GM04503 (cell line): ENCODE results near the gene CLN5.
"Not testable (repeated sequence)": the region's sequence is repeated elsewhere in the genome, so short reads cannot be mapped to it uniquely, and the experiment has no call there.

Experiments
- DNase-seq: peaks from one replicate; pipeline ENCODE4 v3.0.0-alpha.2; 2012; ENCODE audit warnings: low read depth

CLN5 gene

DNA sequence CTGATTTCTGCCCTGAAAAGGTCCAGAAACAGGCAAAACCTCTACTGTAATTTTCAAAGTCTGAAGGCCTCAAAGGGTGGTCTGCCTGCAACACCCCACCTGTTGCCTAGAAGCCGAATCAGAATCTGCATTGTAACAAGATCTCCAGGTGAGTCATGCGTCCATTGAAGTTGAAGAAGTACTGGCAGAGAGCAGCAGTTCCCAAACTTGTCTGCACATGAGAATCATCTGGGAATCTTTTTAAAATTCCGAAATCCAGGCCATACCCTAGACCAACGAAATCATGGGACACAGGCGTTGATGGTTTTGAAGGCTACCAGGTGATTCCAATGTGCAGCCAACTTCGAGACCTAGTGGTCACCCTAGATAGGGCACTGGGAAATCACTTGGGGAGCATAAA is 16.0 kb upstream of the CLN5 start:
- DNase-seq, result no peak

DNA sequence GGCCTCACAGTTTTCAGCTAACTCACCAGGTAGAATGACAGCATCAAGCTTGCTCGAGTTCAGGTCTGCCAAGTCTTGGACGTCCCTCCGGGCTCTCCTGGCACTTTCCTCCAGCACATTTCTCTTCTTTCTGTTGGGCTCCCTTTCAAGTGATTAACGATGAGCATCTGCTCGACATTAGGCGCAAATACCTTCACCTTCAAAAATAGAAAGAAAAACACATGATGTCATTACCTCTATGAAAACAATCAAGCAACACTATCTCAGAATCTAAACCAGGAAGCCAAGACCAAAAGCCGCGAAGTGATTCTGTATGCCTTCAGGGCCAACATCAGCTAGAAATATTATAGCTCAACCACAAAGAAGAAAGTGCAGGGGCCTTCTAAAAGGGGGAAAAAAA is 15.4 kb upstream of the CLN5 start:
- no peak for DNase-seq

- DNase-seq, result no peak
Observed at GRCh38 chr13:76976929-76977328, 15.0 kb upstream of the CLN5 start.

DNA sequence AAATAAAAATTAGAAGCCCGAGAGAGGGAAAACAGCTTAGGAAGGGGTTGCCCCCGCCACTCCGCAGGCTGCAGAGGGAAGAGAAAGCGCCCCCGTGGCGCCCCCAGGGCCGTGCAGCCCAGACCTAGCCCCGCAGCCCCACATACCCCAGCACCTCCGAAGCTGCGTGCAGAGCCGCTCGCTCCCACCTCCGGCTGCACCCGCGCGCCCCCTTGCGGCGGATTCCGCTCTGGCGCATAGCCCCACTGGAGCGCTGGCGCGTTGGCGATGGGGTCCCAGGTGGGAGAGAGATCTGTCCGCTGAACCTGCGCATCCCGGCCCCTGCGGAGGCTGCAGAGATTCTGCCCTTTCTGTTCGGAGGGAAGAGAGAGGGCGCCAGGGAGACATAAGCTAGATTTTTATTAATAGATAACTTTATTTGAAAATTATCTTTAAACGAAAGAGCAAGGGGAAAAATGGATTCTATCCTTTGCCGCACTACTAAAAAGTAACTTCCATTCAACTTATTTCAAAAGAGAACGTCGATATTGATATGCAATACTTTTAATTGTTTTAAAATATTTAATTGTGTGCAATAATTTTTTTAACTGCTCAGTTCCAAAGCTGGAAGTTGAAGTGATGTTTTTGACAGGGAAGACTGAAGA is 11.7 kb upstream of the CLN5 start:
- no peak for DNase-seq

- DNase-seq, result no peak
Observed at GRCh38 chr13:76982061-76982460, 9.8 kb upstream of the CLN5 start.

- DNase-seq, result no peak
Observed at GRCh38 chr13:76983676-76984075, 8.2 kb upstream of the CLN5 start.

- DNase-seq, result no peak
Observed at GRCh38 chr13:76991432-76991795, 467 bp upstream of the CLN5 start.

- DNase-seq, result no peak
Observed at GRCh38 chr13:76992548-76993001, 694 bp downstream of the CLN5 start.

GRCh38 chr13:76993021-76993420 is 1.1 kb downstream of the CLN5 start:
- DNase-seq, result no peak

DNA sequence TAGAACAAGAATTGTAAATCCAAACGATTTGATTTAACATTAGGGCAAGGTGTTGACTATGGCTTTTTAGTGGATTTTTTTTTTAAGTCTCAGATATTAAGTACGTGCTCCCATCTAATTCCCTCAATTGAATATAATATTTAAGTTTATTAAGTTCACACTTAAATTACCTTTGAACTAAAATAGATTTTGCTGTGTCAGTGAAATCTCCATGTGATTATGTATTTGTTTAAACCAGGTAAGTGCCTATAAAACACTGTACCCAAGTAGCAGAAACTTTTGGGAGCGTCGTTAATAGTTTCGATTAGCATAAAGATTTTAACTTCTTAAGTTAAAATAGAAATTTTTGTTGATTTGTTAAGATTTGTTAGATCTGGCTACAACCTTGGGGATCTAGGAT is 1.6 kb downstream of the CLN5 start:
- no peak for DNase-seq

GRCh38 chr13:76994281-76994680 is 2.4 kb downstream of the CLN5 start:
- no peak for DNase-seq

- no peak for DNase-seq
Observed at GRCh38 chr13:77000475-77000874, 8.6 kb downstream of the CLN5 start.

DNA sequence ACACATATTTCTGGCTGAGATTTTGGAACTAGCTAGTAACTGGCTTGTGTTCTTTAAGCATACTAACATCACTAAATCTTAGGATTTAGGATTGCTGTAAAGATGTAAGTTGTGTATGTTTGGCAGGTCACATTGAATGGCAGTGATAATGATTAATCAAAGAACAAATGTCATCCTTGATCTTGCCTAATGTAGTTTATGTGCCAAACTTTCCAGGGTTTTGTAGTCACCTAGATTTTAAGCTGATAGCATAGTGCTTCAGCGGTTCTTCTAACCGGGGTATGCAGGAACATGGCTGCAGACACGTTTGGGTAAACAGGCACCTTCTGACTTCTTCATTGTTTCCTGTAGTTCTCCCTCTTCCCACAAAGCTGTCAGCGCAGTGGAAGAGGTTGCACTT is 9.7 kb downstream of the CLN5 start:
- DNase-seq, result no peak

DNA sequence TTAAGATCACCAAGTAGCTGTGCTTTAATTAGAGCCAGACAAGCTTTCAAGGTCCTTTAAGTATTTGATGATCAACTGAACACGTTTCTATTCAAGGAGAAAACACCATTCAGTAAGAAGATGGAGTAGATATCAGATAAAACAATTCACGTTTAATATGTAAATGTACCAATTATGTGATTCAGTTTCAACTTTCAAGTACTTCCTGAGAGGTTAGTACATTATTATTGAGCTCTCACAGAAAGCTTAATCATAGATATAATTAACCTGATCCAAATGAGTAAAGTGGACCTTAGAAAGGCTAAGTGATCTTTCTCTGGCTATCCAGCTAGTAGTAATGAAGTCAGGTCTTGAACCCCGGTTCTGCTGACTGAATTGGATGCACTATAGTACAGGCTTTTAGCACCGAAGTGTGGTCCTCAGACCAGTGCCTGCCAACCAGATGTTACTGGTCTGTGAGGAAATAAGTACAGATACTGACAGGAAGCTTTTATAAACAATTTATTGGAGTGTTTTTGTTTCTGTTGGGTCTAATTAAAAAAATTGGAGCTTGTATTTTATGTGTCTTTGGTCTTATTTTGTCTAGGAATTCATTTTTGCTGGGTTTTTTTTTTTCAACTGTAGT is 10.2 kb downstream of the CLN5 start:
- DNase-seq, result no peak

- DNase-seq, result no peak
Observed at GRCh38 chr13:77002590-77003190, 10.8 kb downstream of the CLN5 start.

DNA sequence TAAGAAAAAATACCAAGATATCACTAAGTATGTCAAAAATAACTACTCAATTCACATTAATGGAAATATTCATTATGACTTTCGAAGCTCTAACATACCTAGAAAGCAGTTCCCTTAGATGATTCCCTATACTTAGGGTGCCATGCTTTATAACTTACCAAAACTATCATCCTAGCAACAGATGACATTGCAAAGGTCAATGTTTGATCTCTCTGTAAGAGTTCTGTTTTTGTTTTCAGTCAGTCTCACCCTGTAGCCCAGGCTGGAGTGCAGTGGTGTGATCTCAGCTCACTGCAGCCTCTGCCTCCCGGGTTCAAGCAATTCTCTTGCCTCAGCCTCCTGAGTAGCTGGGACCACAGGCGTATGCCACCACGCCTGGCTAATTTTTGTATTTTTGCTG is 16.5 kb downstream of the CLN5 start:
- not testable (repeated sequence) for DNase-seq

DNA sequence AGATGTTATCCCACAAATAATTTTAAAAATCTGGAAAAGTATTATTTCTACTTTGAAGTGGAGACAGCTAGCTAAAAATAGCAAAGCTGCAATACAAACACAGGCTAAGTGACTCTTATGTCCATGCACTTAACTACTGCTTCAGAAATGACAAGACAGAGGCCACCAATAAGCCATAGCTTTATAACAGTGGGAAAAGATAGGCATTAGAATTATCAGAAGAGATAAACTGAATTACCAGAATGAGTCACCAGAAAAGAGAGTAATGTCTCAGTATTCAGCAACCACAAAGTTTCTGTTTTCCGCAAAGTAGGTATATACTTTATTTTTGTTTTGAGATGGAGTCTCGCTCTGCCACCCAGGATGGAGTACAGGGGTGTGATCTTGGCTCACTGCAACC is 17.1 kb downstream of the CLN5 start:
- no peak for DNase-seq

DNA sequence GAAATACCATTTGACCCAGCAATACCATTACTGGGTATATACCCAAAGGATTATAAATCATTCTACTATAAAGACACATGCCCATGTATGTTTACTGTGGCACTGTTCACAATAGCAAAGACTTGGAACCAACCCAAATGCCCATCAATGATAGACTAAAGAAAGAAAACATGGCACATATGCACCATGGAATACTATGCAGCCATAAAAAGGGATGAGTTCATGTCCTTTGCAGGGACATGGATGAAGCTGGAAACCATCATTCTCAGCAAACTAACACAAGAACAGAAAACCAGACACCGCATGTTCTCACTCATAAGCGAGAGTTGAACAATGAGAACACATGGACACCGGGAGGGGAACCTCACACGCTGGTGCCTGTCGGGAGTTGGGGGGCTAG is 17.8 kb downstream of the CLN5 start:
- not testable (repeated sequence) for DNase-seq

DNA sequence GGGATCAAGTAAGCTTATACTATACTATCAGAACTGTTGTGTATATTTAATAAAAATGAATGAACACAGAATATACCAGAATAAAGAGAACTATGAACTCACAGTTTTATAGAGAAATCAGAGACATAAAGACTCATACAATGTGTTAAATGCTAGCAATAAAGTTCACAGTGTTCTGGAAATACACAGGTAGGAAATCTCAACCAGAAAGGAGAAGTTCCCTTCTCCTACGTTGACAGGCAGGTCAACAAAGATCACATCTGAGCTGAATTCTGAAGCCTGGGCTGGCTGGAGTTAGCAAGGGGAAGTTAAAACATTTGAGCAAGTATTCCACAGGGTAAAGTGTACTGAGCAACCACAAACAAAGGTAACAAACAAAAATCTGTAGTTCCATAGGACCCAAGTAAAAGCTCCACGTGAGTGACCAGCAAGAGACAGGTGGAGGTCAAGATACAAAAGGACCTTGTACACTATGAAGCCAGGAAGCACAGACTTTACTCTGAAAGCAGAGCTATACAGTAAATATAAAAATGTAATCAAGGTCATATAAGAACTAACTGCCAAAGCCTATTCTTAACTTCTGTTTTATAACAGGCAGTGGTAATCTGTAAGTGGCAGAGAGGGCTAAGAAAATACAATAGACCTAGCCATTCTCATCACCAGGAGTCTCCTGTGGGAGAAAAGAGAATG is 22.1 kb downstream of the CLN5 start:
- DNase-seq, result no peak

DNA sequence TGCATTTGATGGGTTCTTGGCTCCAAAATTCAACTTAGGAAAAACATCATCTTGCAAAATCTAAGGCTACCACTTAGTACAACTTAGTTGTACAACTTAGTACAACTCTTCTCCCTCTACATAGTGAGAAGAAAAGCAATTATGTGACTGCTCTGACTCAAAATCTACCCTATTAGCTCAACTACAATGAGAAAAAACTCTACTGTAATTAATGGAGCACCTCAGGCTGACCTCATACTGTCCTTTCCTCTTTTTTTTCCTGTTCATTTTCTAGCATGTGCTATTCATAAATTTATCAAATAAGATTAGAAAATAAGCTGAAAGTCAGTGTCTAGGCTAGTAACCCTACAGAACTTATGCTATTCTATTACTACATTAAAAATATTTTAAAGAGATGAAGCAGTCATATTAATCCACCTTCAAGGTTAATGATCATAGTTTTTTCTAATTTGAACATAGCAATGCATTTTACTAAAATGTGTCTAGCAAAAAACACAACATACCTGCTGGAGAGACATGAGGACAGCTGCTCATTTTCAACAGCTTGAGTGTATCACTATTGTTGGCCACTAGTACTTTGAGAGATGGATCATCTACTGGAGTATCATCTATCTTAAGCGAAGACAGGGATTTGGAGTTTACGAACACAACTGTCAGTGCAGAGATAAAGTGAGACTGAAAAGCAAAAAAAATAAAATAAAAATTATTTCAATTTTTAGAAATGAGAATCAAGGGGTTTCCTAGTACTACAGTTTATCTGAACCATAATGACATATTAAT is 23.2 kb downstream of the CLN5 start:
- DNase-seq, result no peak

DNA sequence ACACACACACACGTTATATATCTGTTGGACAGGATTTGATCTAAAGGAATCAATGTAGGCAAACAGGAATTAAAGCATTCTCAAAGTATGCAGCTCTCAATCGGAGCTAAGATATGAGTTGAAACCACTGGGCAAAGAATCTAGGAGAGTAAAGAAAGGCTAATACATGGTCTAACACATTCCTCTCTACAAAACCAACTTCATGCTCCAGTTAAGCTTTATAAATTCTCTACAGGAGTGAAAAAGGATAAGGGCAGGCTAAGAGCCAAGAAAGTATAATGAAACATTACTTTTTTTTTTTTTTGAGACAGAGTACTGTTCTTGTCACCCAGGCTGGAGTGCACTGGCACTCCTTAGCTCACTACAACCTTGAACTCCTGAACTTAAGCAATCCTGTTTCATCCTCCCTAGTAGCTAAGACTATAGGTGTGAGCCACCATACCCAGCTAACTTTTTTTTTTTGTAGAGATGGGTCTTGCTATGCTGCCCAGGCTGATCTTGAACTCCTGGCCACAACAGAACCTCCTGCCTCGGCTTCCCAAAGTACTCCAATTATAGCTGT is 24.5 kb downstream of the CLN5 start:
- DNase-seq, result no peak
